GM18498 (cell line): ENCODE results near the gene ZNF302.

Source experiments
- ATAC-seq: cut with Tn5 transposase; IDR thresholded peaks from one replicate; pipeline ENCODE4 v1.9.1; 2021; ENCODE audit warnings: mild to moderate bottlenecking, moderate library complexity; ENCODE audit not compliant: unreplicated experiment

ZNF302 gene

DNA sequence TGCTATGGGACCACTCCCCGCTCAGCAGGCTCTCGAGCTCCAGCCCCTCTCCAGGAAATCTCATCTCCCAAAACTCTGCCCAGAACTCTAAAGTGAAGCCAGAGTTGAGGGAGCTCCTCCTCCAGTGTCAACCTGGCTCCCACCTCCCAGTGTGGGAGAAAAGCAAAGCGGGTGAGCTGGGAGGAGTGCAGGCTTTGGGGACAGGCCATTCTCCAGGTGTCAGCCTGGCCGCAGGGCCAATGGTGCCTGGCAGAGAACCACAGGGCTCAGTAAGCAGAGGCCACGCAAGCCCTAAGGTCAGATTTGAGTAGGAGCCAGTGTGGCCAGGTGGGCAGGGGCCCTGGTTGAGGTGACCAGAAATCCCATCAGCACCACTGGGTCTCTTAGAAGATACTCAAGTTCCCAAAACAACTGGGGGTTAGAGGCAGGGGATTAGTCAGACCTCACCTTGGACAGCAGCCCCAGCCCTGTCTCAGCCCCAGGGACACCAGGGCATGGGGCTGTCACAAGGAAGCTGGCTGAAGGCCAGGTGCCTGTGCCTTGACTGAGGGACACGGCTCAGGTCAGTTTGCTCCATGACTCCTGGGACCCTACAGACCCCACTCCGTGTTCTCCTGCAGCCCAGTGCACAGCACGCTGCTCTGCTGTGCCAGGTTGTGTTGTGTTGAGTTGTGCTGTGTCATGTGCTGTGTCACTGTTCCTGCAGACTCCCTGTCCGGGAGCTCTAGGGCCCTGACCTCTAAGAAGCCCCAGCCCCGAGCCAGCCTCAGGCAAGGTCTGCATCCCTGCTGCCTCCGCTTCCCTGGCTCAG, 53.7 kb downstream of the ZNF302 start:
- ATAC-seq = no peak

DNA sequence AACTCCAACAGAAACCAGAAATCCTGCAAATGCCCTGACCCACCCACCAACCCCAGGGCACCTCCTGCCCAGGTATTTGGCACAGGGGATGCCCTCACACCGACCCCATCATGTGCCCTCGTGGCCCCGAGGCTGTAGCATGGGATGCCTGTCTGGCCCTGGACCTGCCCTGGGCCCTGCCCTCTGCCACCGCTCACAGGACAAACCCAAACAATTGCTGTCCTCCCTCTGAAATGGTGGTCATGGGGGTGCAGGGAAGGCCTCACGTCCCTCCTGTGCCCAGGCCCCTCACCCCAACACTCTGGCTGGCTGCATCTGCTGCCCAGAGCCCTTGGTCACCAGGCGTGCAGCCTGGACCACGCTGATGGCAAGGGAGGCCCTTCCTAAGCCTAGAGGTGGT, 54.5 kb downstream of the ZNF302 start:
- no peak for ATAC-seq

DNA sequence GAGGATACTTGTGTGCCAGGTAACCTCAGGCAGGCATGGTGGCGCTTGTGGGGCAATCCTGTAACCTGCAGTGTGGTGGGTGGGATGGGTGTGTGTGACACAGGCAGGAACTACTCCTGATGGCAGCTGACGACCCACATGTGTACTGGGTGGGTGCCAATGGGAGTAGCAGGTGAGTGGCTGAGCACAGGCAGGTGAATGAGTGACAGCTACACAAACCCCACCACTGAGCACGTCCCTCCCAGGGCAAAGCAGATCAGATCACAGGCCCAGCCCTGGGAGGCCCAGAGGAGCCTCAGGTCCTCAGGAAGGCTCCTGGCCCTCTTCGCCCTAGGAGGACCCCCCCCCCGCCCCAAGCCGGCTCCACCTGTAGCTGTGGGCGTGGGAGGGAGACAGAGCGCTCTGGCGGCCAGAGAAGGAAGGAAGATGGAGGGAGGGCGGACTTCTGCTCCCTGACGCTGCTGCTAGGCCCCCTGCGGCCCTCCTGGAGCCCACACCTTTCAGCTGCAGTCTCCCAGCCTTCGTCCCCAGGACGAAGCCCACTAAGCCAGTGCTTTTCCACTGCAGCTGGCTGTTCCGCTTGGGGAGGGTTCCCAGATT, 55.2 kb downstream of the ZNF302 start:
- no peak for ATAC-seq

DNA sequence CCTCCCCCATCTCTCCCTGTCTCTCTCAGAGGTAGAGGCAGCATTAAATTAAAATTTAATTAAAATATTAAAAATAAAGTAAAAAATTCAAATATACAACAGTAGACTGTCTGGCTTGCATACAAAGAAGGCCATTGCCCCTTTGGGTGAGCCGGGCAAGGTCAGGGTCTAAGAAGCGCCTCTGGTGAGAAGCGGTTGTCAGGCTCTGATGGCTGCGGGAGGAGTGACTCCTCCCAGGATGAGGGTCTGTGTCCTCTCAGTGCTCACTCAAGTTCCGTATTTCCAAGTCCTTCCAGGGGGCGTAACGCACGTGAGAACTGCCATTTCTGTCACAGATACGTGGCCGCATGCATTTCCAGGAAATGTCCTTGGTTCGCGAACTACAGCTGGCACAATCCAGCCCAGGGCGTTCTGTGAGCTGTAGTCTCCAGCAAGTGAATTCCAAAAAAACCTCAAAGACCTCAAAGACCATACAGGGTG, 55.8 kb downstream of the ZNF302 start:
- ATAC-seq = peak; percentile 22

DNA sequence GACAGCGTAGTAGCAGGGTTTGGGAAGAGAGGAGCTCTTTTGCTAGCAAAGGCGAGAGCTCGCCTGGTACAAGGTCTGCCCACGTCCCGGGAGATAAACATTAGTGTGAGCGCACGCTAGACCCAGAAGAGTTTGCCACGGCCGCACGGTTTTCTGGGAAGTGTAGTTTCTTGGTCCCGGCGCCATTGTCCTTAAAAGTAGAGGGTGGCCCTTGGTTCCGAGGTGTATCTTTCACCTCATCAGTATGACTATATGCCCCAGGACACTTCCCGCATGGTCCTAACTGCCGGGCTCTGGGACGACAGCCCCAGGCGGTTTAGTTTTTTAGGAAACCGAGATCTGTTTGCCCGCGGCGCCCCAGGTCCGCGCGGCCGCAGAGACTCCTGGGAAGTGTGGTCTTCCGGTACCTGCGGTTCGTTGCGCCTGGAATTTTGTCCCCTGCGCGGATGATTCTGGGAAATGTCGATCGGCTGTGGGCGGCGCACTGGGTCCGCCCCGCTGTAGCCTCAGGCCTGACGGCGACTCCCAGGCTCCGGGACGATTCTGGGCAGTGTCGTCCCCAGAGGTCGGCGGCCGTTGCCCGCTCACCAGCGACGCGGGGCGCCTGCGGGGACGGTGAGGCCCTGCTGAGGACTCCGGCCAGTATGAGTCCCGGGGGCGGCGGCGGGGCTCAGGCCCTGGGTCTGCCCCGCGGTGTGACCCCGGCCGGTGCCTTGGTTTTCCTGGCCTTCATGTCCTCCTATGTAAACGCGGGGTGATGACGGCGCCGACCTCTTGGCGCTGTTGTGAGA, 56.5 kb downstream of the ZNF302 start, which contains the start of gene ZNF181:
Gene ZNF181, plus strand, starts transcription at position 498 of the 791 bp plus-strand sequence. CDS start 795 bp downstream, outside the sequence.
- ATAC-seq = peak; percentile 87

DNA sequence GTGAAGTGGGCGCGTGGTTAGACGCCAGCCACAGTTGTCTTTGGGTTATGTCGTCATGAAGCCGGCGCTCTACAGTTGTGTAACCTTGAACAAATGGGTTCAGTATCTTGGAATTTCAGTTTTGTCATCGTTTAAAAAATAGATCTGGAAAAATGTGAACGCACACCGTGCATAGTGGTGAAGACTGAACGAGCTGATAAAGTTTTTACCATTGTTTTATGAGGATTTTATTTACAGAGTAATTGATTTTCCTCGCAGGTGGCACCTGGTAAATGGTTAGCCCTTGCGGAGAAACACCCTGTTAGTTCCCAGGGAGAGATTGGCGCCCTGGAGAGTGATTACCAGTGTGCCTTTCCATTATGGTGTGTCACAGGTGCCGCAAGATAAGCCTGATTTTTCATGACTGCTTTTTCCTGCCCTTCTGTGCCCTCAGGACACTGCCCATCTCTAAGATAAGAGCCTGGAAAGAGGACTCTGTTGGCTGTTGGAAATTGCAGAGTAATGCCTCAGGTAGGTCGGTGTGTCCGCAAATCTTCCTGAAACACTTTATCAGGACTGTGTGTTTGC, 57.1 kb downstream of the ZNF302 start:
- no peak for ATAC-seq
